ENCODE data around the gene NRCAM. TPM values are rescaled to one million over a fixed set of nuclear protein-coding genes. Genes with fewer than 3 reads are reported as not detected.

Gene NRCAM
- total RNA-seq, 1 donor from 2014 or later, result 0.14 TPM

DNA sequence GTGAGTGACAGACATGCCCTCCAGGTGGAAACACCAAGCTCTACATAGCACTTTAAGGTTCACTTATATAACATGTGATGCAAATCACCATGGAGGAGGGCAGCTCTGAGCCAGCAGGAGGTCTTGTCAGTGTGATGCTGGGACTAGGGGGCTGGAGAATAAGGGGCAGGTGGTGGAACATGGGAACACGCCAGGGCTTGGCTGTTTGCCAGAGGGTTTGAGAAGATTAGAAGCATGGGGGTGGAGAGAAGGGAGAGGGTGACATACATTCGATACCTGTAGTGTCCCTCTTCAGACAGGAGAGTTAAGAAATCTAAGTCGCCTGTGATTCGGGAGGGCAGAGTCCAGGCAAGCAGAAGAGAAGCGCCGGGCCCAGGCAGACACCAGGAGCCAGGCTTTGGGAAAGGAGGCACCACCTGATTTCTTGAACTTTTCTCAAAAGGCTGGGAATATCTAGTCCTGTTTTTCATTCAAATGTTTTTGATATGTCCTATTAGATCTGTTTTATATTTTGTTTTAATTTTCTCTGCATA lies 309.1 kb downstream of the NRCAM start:
- no peaks in the 10 kb centered on the region for H3K9me3 ChIP-seq (replicated peaks)
- H3K27ac ChIP-seq (replicated peaks), result no peak overlapping the region
- H3K4me3 ChIP-seq, result no peak overlapping the region
- no peak for DNase-seq
- H3K4me1 ChIP-seq, result peaks cover 11% of the 10 kb centered on the region
- no peaks in the 10 kb centered on the region for H3K36me3 ChIP-seq
- H3K27me3 ChIP-seq (ENCODE audit: low read depth), result peaks cover 7% of the 10 kb centered on the region
- TF ChIP-seq, protein P1, sequence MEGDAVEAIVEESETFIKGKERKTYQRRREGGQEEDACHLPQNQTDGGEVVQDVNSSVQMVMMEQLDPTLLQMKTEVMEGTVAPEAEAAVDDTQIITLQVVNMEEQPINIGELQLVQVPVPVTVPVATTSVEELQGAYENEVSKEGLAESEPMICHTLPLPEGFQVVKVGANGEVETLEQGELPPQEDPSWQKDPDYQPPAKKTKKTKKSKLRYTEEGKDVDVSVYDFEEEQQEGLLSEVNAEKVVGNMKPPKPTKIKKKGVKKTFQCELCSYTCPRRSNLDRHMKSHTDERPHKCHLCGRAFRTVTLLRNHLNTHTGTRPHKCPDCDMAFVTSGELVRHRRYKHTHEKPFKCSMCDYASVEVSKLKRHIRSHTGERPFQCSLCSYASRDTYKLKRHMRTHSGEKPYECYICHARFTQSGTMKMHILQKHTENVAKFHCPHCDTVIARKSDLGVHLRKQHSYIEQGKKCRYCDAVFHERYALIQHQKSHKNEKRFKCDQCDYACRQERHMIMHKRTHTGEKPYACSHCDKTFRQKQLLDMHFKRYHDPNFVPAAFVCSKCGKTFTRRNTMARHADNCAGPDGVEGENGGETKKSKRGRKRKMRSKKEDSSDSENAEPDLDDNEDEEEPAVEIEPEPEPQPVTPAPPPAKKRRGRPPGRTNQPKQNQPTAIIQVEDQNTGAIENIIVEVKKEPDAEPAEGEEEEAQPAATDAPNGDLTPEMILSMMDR (IDR thresholded peaks at IDR 0.05; ENCODE audit: borderline replicate concordance), result no peak
- intact Hi-C loops (cut with micrococcal nuclease), result no loop called here

- peak overlapping the region; percentile 43 for H3K4me3 ChIP-seq
- H3K27ac ChIP-seq (replicated peaks), result no peak overlapping the region
- H3K4me1 ChIP-seq, result peaks cover 11% of the 10 kb centered on the region
- no peaks in the 10 kb centered on the region for H3K36me3 ChIP-seq
- TF ChIP-seq, protein P1 (IDR thresholded peaks at IDR 0.05; ENCODE audit: borderline replicate concordance), result peak; percentile 95
- intact Hi-C loops (cut with micrococcal nuclease), result no loop called here
- H3K9me3 ChIP-seq (replicated peaks), result no peaks in the 10 kb centered on the region
- peak; percentile 25 for DNase-seq
- peaks cover 7% of the 10 kb centered on the region for H3K27me3 ChIP-seq (ENCODE audit: low read depth)
Observed at GRCh38 chr7:108146070-108146842, 310.0 kb downstream of the NRCAM start.

DNA sequence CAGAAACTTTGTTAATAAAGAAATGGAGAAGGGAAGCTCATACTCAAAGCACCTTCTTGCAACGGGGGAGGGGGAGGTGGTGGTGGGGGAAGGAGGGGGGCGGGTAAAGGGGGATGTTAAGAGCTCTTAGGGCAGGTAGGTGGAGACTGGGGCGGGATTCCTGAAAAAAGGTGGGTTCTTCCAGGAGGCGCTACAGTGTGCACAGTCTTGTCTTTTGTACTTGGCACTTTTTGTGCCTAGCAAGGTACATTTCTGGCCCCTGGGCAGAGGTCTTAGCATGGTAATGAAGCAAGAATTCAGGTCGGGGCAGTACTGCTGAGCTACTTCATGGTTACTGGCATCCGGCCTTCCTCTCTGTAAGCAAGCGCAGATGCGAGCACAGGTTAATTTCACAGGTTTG lies 310.8 kb downstream of the NRCAM start:
- TF ChIP-seq, protein P1 (IDR thresholded peaks at IDR 0.05; ENCODE audit: borderline replicate concordance), result no peak
- no peak overlapping the region for H3K4me3 ChIP-seq
- H3K36me3 ChIP-seq, result no peaks in the 10 kb centered on the region
- no peak for DNase-seq
- intact Hi-C loops (cut with micrococcal nuclease), result no loop called here
- H3K9me3 ChIP-seq (replicated peaks), result no peaks in the 10 kb centered on the region
- H3K27ac ChIP-seq (replicated peaks), result no peak overlapping the region
- H3K27me3 ChIP-seq (ENCODE audit: low read depth), result no peaks in the 10 kb centered on the region
- peaks cover 11% of the 10 kb centered on the region for H3K4me1 ChIP-seq

- Histone ChIP-seq H3K27me3 (ENCODE audit: low read depth) (no peaks in the 10 kb centered on the region), H3K4me1 (peaks cover 11% of the 10 kb centered on the region), H3K27ac (replicated peaks) (no peak overlapping the region), H3K4me3 (no peak overlapping the region), H3K9me3 (replicated peaks) (no peaks in the 10 kb centered on the region), H3K36me3 (no peaks in the 10 kb centered on the region)
- DNase-seq, result no peak
- TF ChIP-seq, protein P1 (IDR thresholded peaks at IDR 0.05; ENCODE audit: borderline replicate concordance), result no peak
- intact Hi-C loops (cut with micrococcal nuclease), result loop anchor here (5.0 kb wide), 1 partner anchor 38 kb away; no protein-coding TSS in a partner anchor
Observed at GRCh38 chr7:108144931-108145330, 311.3 kb downstream of the NRCAM start.

DNA sequence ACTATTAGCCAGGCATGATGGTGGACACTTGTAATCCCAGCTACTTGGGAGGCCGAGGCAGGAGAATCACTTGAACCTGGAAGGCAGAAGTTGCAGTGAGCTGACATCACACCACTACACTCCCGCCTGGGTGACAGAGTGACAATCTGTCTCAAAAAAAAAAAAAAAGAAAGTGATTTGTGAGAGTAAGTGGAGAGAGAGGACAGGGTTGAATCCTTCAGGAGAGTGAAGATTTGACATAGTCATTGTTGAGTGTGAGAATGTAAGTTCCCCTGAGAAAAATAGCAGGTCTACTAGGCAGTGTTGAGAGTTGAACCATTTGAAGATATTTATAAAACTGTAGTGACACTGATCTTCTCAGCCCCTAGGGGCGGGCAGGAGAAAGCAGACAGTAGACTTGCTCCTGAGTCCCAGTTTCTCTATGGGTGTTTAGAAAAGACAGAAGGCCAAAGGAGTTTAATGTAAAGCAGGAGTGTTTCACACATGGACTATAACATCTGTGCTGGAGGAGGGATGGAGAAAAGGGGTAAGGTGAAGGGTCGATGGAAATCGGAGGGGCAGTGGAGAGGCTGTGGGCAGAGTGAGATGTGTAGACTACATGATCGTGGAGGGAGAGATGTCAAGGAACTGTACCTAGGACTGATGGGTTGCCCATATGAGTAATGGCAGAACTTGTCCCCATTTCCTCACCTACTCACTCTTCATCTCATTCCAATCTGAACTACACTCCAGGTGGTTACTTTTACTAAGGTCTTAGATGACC lies 312.4 kb downstream of the NRCAM start:
- H3K27ac ChIP-seq (replicated peaks), result no peak overlapping the region
- H3K4me1 ChIP-seq, result peaks cover 11% of the 10 kb centered on the region
- TF ChIP-seq, protein P1 (IDR thresholded peaks at IDR 0.05; ENCODE audit: borderline replicate concordance), result no peak
- intact Hi-C loops (cut with micrococcal nuclease), result loop anchor here (5.0 kb wide), 1 partner anchor 37 kb away; no protein-coding TSS in a partner anchor
- no peak for DNase-seq
- no peak overlapping the region for H3K4me3 ChIP-seq
- H3K27me3 ChIP-seq (ENCODE audit: low read depth), result no peaks in the 10 kb centered on the region
- H3K9me3 ChIP-seq (replicated peaks), result no peaks in the 10 kb centered on the region
- H3K36me3 ChIP-seq, result no peaks in the 10 kb centered on the region
